C4-2B (cell line): ENCODE measurements around the gene TASP1.

Source experiments
- ZFX ChIP-seq: fragments of 450-650 bp; IDR thresholded peaks from 2 replicates; pipeline ENCODE4 v1.6.1; 2017
- TF ChIP-seq, protein P1 (sequence below): fragments of 450-650 bp; conservative IDR thresholded peaks from 2 replicates; pipeline ENCODE4 v1.5.1; 2017; ENCODE audit warnings: mild to moderate bottlenecking

DNA sequence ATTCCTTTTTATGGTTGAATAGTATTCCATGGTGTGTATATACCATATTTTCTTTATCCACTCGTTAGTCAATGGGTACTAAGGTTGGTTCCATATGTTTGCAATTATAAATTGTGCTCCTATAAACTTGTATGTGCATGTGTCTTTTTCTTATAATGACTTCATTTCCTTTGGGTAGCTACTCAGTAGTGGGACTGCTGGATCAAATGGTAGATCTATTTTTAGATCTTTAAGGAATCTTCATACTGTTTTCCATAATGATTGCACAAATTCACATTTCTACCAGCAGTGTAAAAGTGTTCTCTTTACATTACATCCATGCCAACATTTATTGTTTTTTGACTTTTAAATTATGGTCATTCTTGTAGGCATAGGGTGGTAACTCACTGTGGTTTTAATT, 164.3 kb downstream of the TASP1 start:
- TF ChIP-seq, protein P1, sequence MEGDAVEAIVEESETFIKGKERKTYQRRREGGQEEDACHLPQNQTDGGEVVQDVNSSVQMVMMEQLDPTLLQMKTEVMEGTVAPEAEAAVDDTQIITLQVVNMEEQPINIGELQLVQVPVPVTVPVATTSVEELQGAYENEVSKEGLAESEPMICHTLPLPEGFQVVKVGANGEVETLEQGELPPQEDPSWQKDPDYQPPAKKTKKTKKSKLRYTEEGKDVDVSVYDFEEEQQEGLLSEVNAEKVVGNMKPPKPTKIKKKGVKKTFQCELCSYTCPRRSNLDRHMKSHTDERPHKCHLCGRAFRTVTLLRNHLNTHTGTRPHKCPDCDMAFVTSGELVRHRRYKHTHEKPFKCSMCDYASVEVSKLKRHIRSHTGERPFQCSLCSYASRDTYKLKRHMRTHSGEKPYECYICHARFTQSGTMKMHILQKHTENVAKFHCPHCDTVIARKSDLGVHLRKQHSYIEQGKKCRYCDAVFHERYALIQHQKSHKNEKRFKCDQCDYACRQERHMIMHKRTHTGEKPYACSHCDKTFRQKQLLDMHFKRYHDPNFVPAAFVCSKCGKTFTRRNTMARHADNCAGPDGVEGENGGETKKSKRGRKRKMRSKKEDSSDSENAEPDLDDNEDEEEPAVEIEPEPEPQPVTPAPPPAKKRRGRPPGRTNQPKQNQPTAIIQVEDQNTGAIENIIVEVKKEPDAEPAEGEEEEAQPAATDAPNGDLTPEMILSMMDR: no peak
- no peak for TF ChIP-seq ZFX
